H9 (cell line): ENCODE data around the gene HMGCS2. TPM values are rescaled to one million over a fixed set of nuclear protein-coding genes. Genes with fewer than 3 reads are reported as not detected.

Experiments
- DNase-seq: peaks from one replicate; pipeline ENCODE4 v3.0.0-alpha.2; 2017
- H2AFZ ChIP-seq: one replicate; pipeline ENCODE4 v1.6.1; 2013; ENCODE audit warnings: mild to moderate bottlenecking, low read length, control low read depth, moderate library complexity
- H2AK5ac ChIP-seq: 2 replicates; pipeline ENCODE4 v1.6.1; 2013; ENCODE audit warnings: low read length, control low read depth, mixed read lengths; ENCODE audit not compliant: insufficient read length
- H2BK120ac ChIP-seq: one replicate; pipeline ENCODE4 v1.6.1; 2013; ENCODE audit warnings: low read depth, mild to moderate bottlenecking, low read length, control low read depth, inconsistent platforms; ENCODE audit not compliant: poor library complexity, severe bottlenecking
- H2BK12ac ChIP-seq: 2 replicates; pipeline ENCODE4 v1.6.1; 2013; ENCODE audit warnings: low read length, control low read depth, mixed read lengths, low read depth; ENCODE audit not compliant: insufficient read length
- H2BK15ac ChIP-seq: 2 replicates; pipeline ENCODE4 v1.6.1; 2013; ENCODE audit warnings: low read depth, low read length, control low read depth
- H2BK20ac ChIP-seq: one replicate; pipeline ENCODE4 v1.6.1; 2013; ENCODE audit warnings: low read depth, mild to moderate bottlenecking, low read length, control low read depth, inconsistent platforms; ENCODE audit not compliant: poor library complexity, severe bottlenecking
- H2BK5ac ChIP-seq: 2 replicates; pipeline ENCODE4 v1.6.1; 2013; ENCODE audit warnings: low read length, control low read depth, mixed read lengths; ENCODE audit not compliant: insufficient read length
- H3K14ac ChIP-seq: 2 replicates; pipeline ENCODE4 v1.6.1; 2013; ENCODE audit warnings: low read length, control low read depth; ENCODE audit not compliant: insufficient read depth
- H3K18ac ChIP-seq: 2 replicates; pipeline ENCODE4 v1.6.1; 2013; ENCODE audit warnings: low read depth, mild to moderate bottlenecking, mixed read lengths, low read length, control low read depth; ENCODE audit not compliant: insufficient read length
- H3K23ac ChIP-seq: 2 replicates; pipeline ENCODE4 v1.6.1; 2013; ENCODE audit warnings: low read length, control low read depth, mixed read lengths, low read depth; ENCODE audit not compliant: insufficient read length
- H3K23me2 ChIP-seq: 2 replicates; pipeline ENCODE4 v1.6.1; 2013; ENCODE audit warnings: low read depth, mild to moderate bottlenecking, mixed read lengths, low read length, control low read depth; ENCODE audit not compliant: insufficient read length, poor library complexity, severe bottlenecking
- H3K27ac ChIP-seq: 2 replicates; pipeline ENCODE4 v1.5.1; 2013; ENCODE audit warnings: low read length, control low read depth, mixed read lengths, low read depth; ENCODE audit not compliant: insufficient read length
- H3K27me3 ChIP-seq: 2 replicates; pipeline ENCODE4 v1.6.1; 2013; ENCODE audit warnings: low read length, control low read depth, inconsistent platforms; ENCODE audit not compliant: insufficient read depth
- H3K4ac ChIP-seq: 2 replicates; pipeline ENCODE4 v1.6.1; 2013; ENCODE audit warnings: low read depth, mild to moderate bottlenecking, control low read depth, inconsistent platforms, low read length, moderate library complexity
- H3K4me1 ChIP-seq: 2 replicates; pipeline ENCODE4 v1.6.1; 2013; ENCODE audit warnings: low read length, control low read depth, inconsistent platforms; ENCODE audit not compliant: insufficient read depth
- H3K4me2 ChIP-seq: 2 replicates; pipeline ENCODE4 v1.6.1; 2013; ENCODE audit warnings: low read length, control low read depth, mixed read lengths; ENCODE audit not compliant: insufficient read length, insufficient read depth
- H3K56ac ChIP-seq: 2 replicates; pipeline ENCODE4 v1.6.1; 2013; ENCODE audit warnings: low read depth, mild to moderate bottlenecking, mixed read lengths, low read length, control low read depth; ENCODE audit not compliant: insufficient read length
- H3K79me1 ChIP-seq: 2 replicates; pipeline ENCODE4 v1.6.1; 2013; ENCODE audit warnings: low read depth, mild to moderate bottlenecking, moderate library complexity, low read length, control low read depth, inconsistent platforms; ENCODE audit not compliant: insufficient read depth, poor library complexity, severe bottlenecking
- H3K79me2 ChIP-seq: 2 replicates; pipeline ENCODE4 v1.6.1; 2013; ENCODE audit warnings: low read length, control low read depth, inconsistent platforms; ENCODE audit not compliant: insufficient read depth
- H3K9ac ChIP-seq: 2 replicates; pipeline ENCODE4 v1.6.1; 2013; ENCODE audit warnings: low read length, control low read depth, mixed read lengths; ENCODE audit not compliant: insufficient read length; ENCODE audit errors: extremely low read depth
- H3K9me3 ChIP-seq: one replicate; pipeline ENCODE4 v1.6.1; 2013; ENCODE audit warnings: low read depth, low read length, inconsistent platforms; ENCODE audit not compliant: control insufficient read depth
- H3T11ph ChIP-seq: one replicate; pipeline ENCODE4 v1.6.1; 2013; ENCODE audit warnings: mild to moderate bottlenecking, low read length, control low read depth, inconsistent platforms
- H4K20me1 ChIP-seq: one replicate; pipeline ENCODE4 v1.6.1; 2013; ENCODE audit not compliant: control insufficient read depth, insufficient read length, insufficient read depth
- H4K5ac ChIP-seq: 2 replicates; pipeline ENCODE4 v1.6.1; 2013; ENCODE audit warnings: low read depth, mild to moderate bottlenecking, mixed read lengths, low read length, control low read depth; ENCODE audit not compliant: insufficient read length
- H4K8ac ChIP-seq: replicated peaks from 2 replicates; pipeline ENCODE4 v1.6.1; 2013; ENCODE audit warnings: low read length, control low read depth, mixed read lengths, low read depth; ENCODE audit not compliant: insufficient read length
- H4K91ac ChIP-seq: 2 replicates; pipeline ENCODE4 v1.6.1; 2013; ENCODE audit warnings: low read depth, mild to moderate bottlenecking, moderate library complexity, mixed read lengths, low read length, control low read depth; ENCODE audit not compliant: insufficient read length
- H3K27ac Mint-ChIP-seq, 3 experiments: 2 replicates in 2 of 3; 3 replicates in 1 of 3; pipeline ENCODE4 v1.8.0; 2020 to 2021; ENCODE audit warnings: mixed read lengths in 3 of 3, mild to moderate bottlenecking in 1 of 3, moderate library complexity in 1 of 3
- H3K27me3 Mint-ChIP-seq: 2 replicates; pipeline ENCODE4 v1.8.0; 2021; ENCODE audit warnings: low read depth, mild to moderate bottlenecking, moderate library complexity, mixed read lengths
- H3K36me3 Mint-ChIP-seq, 3 experiments: 2 replicates in 2 of 3; 3 replicates in 1 of 3; pipeline ENCODE4 v1.8.0; 2020 to 2021; ENCODE audit warnings: low read depth in 3 of 3, mixed read lengths in 3 of 3; ENCODE audit not compliant: insufficient read depth in 1 of 3
- H3K4me1 Mint-ChIP-seq, 2 experiments: 2 replicates each; pipeline ENCODE4 v1.8.0; 2020; ENCODE audit warnings: mixed read lengths in 2 of 2
- H3K4me3 Mint-ChIP-seq, 2 experiments: 2 replicates in 1 of 2; 3 replicates in 1 of 2; pipeline ENCODE4 v1.8.0; 2020 to 2021; ENCODE audit warnings: mild to moderate bottlenecking in 2 of 2, mixed read lengths in 2 of 2, moderate library complexity in 1 of 2
- H3K9me3 Mint-ChIP-seq, 2 experiments: 2 replicates in 1 of 2; 3 replicates in 1 of 2; pipeline ENCODE4 v1.8.0; 2020; ENCODE audit warnings: mild to moderate bottlenecking in 2 of 2, mixed read lengths in 2 of 2, moderate library complexity in 1 of 2
- total RNA-seq: library from RNA; stranded (reverse); gene quantifications from 2 replicates; pipeline ENCODE4 v1.2.1, GENCODE V29; 2021
- TF ChIP-seq, protein P1 (sequence below): fragments of 200-600 bp; sonication (generic); conservative IDR thresholded peaks from 3 replicates; pipeline ENCODE4 v1.8.0; 2021; ENCODE audit warnings: antibody characterized with exemption, mild to moderate bottlenecking

The HMGCS2 gene
- total RNA-seq, 1 experiment from 2014 or later: not detected

DNA sequence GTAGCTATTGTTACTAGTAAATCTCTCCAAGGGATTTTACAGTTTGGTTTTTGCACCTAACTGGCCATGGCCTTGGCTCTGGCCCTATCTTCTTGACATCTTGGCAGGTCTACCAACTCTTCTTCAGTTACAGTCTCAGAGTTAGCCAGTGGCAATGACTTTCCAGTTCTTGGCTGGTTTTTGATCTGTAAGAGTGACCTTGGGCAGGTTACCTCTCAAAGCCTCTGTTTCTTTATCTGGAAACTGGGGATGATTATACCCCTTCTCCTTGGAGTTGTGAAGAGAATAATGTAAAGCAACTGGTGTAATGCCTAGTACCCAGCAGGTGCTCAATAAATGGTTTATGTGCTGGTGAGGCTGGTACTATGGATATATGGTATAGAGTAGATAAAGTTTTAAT, 50.3 kb downstream of the HMGCS2 start:
- Histone ChIP-seq H4K5ac (no peak overlapping the region), H3K4ac (no peak overlapping the region), H2AFZ (no peak overlapping the region), H3T11ph (no peak overlapping the region), H2BK120ac (no peak overlapping the region), H3K9ac (no peak overlapping the region), H2BK5ac (no peak overlapping the region), H3K9me3 (no peaks in the 10 kb centered on the region), H3K79me2 (peaks cover 65% of the 10 kb centered on the region), H3K27me3 (no peaks in the 10 kb centered on the region), H3K4me2 (no peak overlapping the region), H2BK12ac (no peak overlapping the region), H4K20me1 (peaks cover 4% of the 10 kb centered on the region), H4K91ac (no peak overlapping the region), H3K23ac (no peak overlapping the region), H2AK5ac (no peak overlapping the region), H3K56ac (no peak overlapping the region), H3K27ac (no peak overlapping the region), H3K23me2 (peaks cover 11% of the 10 kb centered on the region), H2BK20ac (no peak overlapping the region), H4K8ac (no peak overlapping the region), H3K18ac (no peak overlapping the region), H3K14ac (no peak overlapping the region), H3K79me1 (peaks cover 20% of the 10 kb centered on the region), H3K4me1 (peaks cover 22% of the 10 kb centered on the region), H2BK15ac (no peak overlapping the region)
- Mint-ChIP-seq H3K27me3 (no peaks in the 10 kb centered on the region), H3K36me3 (peaks cover 56 to 63% (median 62%) of the 10 kb centered on the region in 3 experiments), H3K27ac (no peak overlapping the region; a peak in 1 of 7 replicates), H3K4me3 (no peak overlapping the region), H3K9me3 (no peaks in the 10 kb centered on the region; a peak in 1 of 5 replicates), H3K4me1 (peaks cover 40 to 50% of the 10 kb centered on the region in 2 experiments)
- DNase-seq: no peak
- TF ChIP-seq, protein P1, sequence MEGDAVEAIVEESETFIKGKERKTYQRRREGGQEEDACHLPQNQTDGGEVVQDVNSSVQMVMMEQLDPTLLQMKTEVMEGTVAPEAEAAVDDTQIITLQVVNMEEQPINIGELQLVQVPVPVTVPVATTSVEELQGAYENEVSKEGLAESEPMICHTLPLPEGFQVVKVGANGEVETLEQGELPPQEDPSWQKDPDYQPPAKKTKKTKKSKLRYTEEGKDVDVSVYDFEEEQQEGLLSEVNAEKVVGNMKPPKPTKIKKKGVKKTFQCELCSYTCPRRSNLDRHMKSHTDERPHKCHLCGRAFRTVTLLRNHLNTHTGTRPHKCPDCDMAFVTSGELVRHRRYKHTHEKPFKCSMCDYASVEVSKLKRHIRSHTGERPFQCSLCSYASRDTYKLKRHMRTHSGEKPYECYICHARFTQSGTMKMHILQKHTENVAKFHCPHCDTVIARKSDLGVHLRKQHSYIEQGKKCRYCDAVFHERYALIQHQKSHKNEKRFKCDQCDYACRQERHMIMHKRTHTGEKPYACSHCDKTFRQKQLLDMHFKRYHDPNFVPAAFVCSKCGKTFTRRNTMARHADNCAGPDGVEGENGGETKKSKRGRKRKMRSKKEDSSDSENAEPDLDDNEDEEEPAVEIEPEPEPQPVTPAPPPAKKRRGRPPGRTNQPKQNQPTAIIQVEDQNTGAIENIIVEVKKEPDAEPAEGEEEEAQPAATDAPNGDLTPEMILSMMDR: no peak
